ENCODE results near the gene MAN1A1. TPM values are rescaled to one million over a fixed set of nuclear protein-coding genes. Genes with fewer than 3 reads are reported as not detected.

Gene MAN1A1
- total RNA-seq, 1 experiment from 2014 or later: 19.0 TPM

DNA sequence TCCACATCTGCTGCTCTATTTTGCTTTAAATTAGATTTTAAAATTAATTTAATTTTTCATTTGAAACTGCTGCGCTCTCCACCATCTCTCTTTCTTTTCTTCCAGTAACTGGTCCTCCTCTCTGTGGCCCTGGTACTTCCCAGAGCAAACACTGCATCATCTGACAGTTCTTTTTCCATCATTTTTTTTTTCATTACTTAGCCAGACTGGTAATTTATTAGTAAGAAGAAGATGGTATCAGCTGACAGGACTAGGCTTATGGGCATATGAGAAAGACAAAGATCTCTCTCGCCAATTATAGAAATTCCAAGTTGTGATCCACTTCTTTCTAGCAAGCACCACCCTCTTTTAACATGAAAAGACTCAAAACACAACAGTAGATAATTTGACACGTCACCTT is 197.4 kb downstream of the MAN1A1 start:
- no peaks in the 10 kb centered on the region for H4K20me1 ChIP-seq (ENCODE audit: low read length)
- TF ChIP-seq, protein P1, sequence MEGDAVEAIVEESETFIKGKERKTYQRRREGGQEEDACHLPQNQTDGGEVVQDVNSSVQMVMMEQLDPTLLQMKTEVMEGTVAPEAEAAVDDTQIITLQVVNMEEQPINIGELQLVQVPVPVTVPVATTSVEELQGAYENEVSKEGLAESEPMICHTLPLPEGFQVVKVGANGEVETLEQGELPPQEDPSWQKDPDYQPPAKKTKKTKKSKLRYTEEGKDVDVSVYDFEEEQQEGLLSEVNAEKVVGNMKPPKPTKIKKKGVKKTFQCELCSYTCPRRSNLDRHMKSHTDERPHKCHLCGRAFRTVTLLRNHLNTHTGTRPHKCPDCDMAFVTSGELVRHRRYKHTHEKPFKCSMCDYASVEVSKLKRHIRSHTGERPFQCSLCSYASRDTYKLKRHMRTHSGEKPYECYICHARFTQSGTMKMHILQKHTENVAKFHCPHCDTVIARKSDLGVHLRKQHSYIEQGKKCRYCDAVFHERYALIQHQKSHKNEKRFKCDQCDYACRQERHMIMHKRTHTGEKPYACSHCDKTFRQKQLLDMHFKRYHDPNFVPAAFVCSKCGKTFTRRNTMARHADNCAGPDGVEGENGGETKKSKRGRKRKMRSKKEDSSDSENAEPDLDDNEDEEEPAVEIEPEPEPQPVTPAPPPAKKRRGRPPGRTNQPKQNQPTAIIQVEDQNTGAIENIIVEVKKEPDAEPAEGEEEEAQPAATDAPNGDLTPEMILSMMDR (conservative IDR thresholded peaks at IDR 0.05; ENCODE audit: low read depth, low read length): no peak
- TF ChIP-seq EZH2 (IDR thresholded peaks at IDR 0.05; ENCODE audit: low read length, unreplicated experiment): no peak
- TF ChIP-seq EZH2phosphoT487 (IDR thresholded peaks at IDR 0.05; ENCODE audit: borderline replicate concordance, low read length): no peak
- no peak overlapping the region for H3K27ac ChIP-seq (ENCODE audit: low read length)
- CTCF ChIA-PET: interaction anchor here (0.7 kb wide), 1 partner anchor 23 kb away, joined by 6 read pairs; no protein-coding TSS in a partner anchor
- H3K27me3 ChIP-seq (ENCODE audit: low read length): no peaks in the 10 kb centered on the region
- intact Hi-C loops (cut with micrococcal nuclease): no loop called here
- peaks cover 11% of the 10 kb centered on the region for H3K4me1 ChIP-seq (ENCODE audit: insufficient read depth, low read length)
- POLR2A ChIA-PET (ENCODE audit: unreplicated experiment): interaction anchor here (0.7 kb wide), 1 partner anchor 547 kb away, joined by 5 read pairs; no protein-coding TSS in a partner anchor
- H3K79me2 ChIP-seq (ENCODE audit: low read length): no peaks in the 10 kb centered on the region
- H3K4me2 ChIP-seq (ENCODE audit: low read length): no peak overlapping the region
- no peaks in the 10 kb centered on the region for H3K36me3 ChIP-seq (ENCODE audit: low read depth, low read length)
- no peaks in the 10 kb centered on the region for H3F3A ChIP-seq (ENCODE audit: low read length, unreplicated experiment)
- DNase-seq: no peak
- no peak overlapping the region for H3K4me3 ChIP-seq (ENCODE audit: low read length)
- no peaks in the 10 kb centered on the region for H3K9me3 ChIP-seq (ENCODE audit: low read length)
- no peak for ATAC-seq
- H2AFZ ChIP-seq (ENCODE audit: low read length): no peak overlapping the region
- no TSS peak for BruUV-seq (replicated peaks)
- H3K9ac ChIP-seq (ENCODE audit: low read length): no peak overlapping the region
- H3K9me2 ChIP-seq (replicated peaks; ENCODE audit: low read length): no peaks in the 10 kb centered on the region

DNA sequence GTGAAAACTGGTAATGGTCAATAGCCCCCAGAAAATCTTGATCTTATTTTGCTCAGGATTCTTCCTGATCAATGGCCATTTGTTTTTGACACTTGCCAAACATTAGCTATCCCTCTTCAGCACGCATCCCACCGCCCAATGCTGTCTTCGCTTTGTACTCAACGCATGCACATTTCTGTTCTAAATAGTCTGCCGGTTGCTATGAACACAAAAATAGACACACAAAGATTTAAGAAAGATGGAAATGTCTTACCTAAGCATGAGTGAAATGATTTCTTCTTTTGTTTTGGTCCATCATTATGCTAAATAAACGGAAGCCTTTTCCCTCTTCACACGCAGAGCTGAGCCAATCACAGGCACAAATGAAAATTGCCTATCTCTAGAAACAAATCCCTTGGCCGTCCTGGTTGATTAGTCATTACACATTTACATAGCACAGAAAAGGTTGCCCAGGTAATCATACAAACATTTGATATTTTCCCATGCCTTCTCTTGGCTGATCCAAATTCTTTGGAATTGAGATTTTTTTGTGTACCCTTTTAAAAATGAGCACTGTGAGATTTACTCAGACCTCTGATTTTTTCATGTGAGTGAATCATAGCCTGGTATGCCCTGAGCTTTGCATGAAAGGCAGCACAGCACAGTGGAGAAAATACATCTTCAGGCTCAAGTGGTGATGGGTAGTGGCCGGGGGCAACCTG is 200.6 kb downstream of the MAN1A1 start:
- Histone ChIP-seq H3K9me3 (ENCODE audit: low read length) (no peaks in the 10 kb centered on the region), H3K27me3 (ENCODE audit: low read length) (no peaks in the 10 kb centered on the region), H3K4me1 (ENCODE audit: insufficient read depth, low read length) (peaks cover 38% of the 10 kb centered on the region), H3K27ac (ENCODE audit: low read length) (no peak overlapping the region), H3K79me2 (ENCODE audit: low read length) (no peaks in the 10 kb centered on the region), H3K4me3 (ENCODE audit: low read length) (no peak overlapping the region), H3K9ac (ENCODE audit: low read length) (no peak overlapping the region), H2AFZ (ENCODE audit: low read length) (no peak overlapping the region), H3K36me3 (ENCODE audit: low read depth, low read length) (no peaks in the 10 kb centered on the region), H4K20me1 (ENCODE audit: low read length) (no peaks in the 10 kb centered on the region), H3K9me2 (replicated peaks; ENCODE audit: low read length) (no peaks in the 10 kb centered on the region), H3K4me2 (ENCODE audit: low read length) (no peak overlapping the region), H3F3A (ENCODE audit: low read length, unreplicated experiment) (no peaks in the 10 kb centered on the region)
- TF ChIP-seq EZH2 (IDR thresholded peaks at IDR 0.05; ENCODE audit: low read length, unreplicated experiment): no peak
- TF ChIP-seq EZH2phosphoT487 (IDR thresholded peaks at IDR 0.05; ENCODE audit: borderline replicate concordance, low read length): no peak
- TF ChIP-seq, protein P1 (conservative IDR thresholded peaks at IDR 0.05; ENCODE audit: low read depth, low read length): no peak
- intact Hi-C loops (cut with micrococcal nuclease): loop anchor here (1.0 to 10.0 kb wide), 6 partner anchors 479 to 1678 kb away; no protein-coding TSS in a partner anchor
- DNase-seq (no peak), ATAC-seq (no peak)
- ChIA-PET CTCF (interaction anchor here (0.6 to 1.2 kb wide), 6 partner anchors 19 to 1124 kb away, joined by 3 to 14 read pairs (median 4); no protein-coding TSS in a partner anchor), POLR2A (ENCODE audit: unreplicated experiment) (interaction anchor here (0.7 kb wide), 1 partner anchor 59 kb away, joined by 3 read pairs; no protein-coding TSS in a partner anchor)
- BruUV-seq (replicated peaks): no TSS peak

Data from PC-3 (cell line).